Neural crest cell (in vitro differentiated cells): ENCODE results near the gene DUSP9. TPM values are rescaled to one million over a fixed set of nuclear protein-coding genes. Genes with fewer than 3 reads are reported as not detected.

ENCODE experiments used
- DNase-seq: peaks from one replicate; pipeline ENCODE4 v3.0.0; 2021; ENCODE audit warnings: low read depth, mixed read lengths, low spot score
- H3K27ac Mint-ChIP-seq: one replicate; pipeline ENCODE4 v1.8.0; 2021; ENCODE audit warnings: mild to moderate bottlenecking, mixed read lengths; ENCODE audit not compliant: unreplicated experiment
- H3K27me3 Mint-ChIP-seq: 2 replicates; pipeline ENCODE4 v1.8.0; 2021; ENCODE audit warnings: low read depth, mild to moderate bottlenecking, mixed read lengths
- H3K36me3 Mint-ChIP-seq: 2 replicates; pipeline ENCODE4 v1.8.0; 2021; ENCODE audit warnings: low read depth, mild to moderate bottlenecking, mixed read lengths
- H3K4me1 Mint-ChIP-seq: 2 replicates; pipeline ENCODE4 v1.8.0; 2021; ENCODE audit warnings: mixed read lengths
- H3K4me3 Mint-ChIP-seq: one replicate; pipeline ENCODE4 v1.8.0; 2021; ENCODE audit warnings: mild to moderate bottlenecking, mixed read lengths
- H3K9me3 Mint-ChIP-seq: 2 replicates; pipeline ENCODE4 v1.8.0; 2021; ENCODE audit warnings: mixed read lengths
- CTCF ChIP-seq: fragments of 200-600 bp; sonication (generic); conservative IDR thresholded peaks from 2 replicates; pipeline ENCODE4 v1.5.0; 2021; ENCODE audit warnings: antibody characterized with exemption, mild to moderate bottlenecking
- total RNA-seq: library from RNA; stranded (reverse); gene quantifications from 2 replicates; pipeline ENCODE4 v1.2.1, GENCODE V29; 2021

The DUSP9 gene
- total RNA-seq, 1 donor from 2014 or later = 1.7 TPM

DNA sequence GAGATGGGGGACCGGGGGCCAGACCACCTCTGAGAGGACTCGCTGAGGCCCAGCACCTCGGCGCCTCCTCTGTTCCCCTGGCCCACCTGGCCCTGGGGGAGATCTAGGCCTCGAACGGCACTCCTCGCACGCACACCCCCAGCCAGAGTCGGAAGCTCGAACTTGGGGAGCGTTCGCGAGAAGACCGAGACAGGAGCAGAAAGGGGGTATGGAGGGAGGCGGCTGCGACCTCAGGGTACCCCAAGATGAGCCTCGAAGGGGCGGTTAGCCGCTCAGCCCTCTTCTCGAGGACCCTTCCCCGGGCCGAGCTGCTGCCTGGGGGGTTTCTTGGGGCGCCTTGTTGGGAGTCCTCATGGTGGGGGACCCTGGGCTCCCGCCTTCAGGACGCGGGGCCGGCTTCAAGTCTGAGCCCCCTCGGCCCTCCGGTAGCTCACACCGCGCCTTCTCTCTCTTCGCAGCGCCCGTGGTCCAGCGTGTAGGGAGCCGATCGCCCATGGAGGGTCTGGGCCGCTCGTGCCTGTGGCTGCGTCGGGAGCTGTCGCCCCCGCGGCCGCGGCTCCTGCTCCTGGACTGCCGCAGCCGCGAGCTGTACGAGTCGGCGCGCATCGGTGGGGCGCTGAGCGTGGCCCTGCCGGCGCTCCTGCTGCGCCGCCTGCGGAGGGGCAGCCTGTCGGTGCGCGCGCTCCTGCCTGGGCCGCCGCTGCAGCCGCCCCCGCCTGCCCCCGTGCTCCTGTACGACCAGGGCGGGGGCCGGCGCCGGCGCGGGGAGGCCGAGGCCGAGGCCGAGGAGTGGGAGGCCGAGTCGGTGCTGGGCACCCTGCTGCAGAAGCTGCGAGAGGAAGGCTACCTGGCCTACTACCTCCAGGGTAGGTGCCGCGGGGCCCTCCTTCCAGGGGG, 706 bp downstream of the DUSP9 start:
- no peak overlapping the region for H3K27ac Mint-ChIP-seq
- no peak overlapping the region for H3K4me3 Mint-ChIP-seq
- H3K36me3 Mint-ChIP-seq = peaks cover 7% of the 10 kb centered on the region
- H3K4me1 Mint-ChIP-seq = peaks cover 8% of the 10 kb centered on the region
- H3K27me3 Mint-ChIP-seq = peaks cover 47% of the 10 kb centered on the region
- no peak for TF ChIP-seq CTCF
- H3K9me3 Mint-ChIP-seq = no peaks in the 10 kb centered on the region
- no peak for DNase-seq

DNA sequence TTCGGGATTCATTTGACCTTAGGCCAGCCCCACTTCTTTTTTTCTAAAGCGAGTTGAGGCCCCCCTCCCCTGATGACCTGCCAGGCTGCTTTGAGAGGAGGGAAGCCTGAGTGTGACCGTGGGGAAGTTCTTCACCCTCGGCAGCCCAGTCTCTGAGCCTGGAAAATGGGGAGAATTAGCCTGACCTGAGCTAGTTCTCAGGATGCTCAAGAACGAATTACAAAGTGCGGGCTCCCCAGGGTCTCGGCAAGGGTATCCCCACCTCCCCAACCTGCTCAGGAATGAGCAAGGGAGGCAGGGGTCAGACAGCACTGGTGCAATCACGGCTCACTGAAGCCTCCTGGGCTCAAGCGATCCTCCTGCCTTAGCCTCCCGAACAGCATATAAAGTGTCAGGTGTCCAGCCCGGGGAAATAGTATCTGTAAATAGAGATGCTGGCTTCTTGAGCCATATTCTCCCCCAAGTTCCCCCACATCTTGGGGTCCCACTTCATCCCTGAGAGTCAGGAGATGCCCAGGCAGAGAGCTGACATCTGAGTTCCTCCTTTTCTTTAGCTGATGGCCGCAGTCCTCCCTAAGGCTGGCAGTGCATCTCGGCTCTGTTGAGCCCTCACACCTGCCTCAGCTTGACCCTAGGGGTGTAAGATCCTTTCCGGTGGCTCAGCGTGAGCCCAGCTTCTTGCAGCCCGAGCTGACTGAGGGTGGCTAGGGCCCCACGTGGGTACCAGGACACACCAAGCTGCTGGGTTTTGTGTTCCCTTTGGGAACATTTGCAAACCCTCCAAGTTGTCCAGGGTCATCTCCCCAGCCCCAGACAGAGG, 1.6 kb downstream of the DUSP9 start:
- H3K36me3 Mint-ChIP-seq = peaks cover 7% of the 10 kb centered on the region
- peaks cover 38% of the 10 kb centered on the region for H3K27me3 Mint-ChIP-seq
- DNase-seq = no peak
- TF ChIP-seq CTCF = no peak
- peaks cover 8% of the 10 kb centered on the region for H3K4me1 Mint-ChIP-seq
- no peaks in the 10 kb centered on the region for H3K9me3 Mint-ChIP-seq
- H3K27ac Mint-ChIP-seq = no peak overlapping the region
- no peak overlapping the region for H3K4me3 Mint-ChIP-seq

DNA sequence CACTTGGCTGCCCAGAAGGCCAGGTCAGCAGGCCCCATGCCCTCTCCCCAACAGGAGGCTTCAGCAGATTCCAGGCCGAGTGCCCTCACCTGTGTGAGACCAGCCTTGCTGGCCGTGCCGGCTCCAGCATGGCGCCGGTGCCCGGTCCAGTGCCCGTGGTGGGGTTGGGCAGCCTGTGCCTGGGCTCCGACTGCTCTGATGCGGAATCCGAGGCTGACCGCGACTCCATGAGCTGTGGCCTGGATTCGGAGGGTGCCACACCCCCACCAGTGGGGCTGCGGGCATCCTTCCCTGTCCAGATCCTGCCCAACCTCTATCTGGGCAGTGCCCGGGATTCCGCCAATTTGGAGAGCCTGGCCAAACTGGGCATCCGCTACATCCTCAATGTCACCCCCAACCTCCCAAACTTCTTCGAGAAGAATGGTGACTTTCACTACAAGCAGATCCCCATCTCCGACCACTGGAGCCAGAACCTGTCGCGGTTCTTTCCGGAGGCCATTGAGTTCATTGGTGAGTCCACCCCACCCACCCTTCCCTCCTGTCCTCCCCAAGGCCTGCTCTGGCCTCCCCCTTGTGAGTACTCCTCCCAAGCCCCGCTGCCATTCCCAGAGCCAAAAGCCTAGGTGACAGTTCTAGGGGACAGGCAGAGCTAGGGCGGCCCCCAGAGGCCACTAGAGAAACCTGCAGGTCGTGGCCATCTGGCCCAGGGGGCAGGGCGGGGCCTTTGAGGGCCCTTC, 2.3 kb downstream of the DUSP9 start:
- peaks cover 33% of the 10 kb centered on the region for H3K27me3 Mint-ChIP-seq
- no peak for DNase-seq
- peak; percentile 47 for TF ChIP-seq CTCF
- H3K4me1 Mint-ChIP-seq = peaks cover 8% of the 10 kb centered on the region
- H3K36me3 Mint-ChIP-seq = peaks cover 9% of the 10 kb centered on the region
- H3K4me3 Mint-ChIP-seq = no peak overlapping the region
- H3K27ac Mint-ChIP-seq = no peak overlapping the region
- peaks cover 3% of the 10 kb centered on the region for H3K9me3 Mint-ChIP-seq

DNA sequence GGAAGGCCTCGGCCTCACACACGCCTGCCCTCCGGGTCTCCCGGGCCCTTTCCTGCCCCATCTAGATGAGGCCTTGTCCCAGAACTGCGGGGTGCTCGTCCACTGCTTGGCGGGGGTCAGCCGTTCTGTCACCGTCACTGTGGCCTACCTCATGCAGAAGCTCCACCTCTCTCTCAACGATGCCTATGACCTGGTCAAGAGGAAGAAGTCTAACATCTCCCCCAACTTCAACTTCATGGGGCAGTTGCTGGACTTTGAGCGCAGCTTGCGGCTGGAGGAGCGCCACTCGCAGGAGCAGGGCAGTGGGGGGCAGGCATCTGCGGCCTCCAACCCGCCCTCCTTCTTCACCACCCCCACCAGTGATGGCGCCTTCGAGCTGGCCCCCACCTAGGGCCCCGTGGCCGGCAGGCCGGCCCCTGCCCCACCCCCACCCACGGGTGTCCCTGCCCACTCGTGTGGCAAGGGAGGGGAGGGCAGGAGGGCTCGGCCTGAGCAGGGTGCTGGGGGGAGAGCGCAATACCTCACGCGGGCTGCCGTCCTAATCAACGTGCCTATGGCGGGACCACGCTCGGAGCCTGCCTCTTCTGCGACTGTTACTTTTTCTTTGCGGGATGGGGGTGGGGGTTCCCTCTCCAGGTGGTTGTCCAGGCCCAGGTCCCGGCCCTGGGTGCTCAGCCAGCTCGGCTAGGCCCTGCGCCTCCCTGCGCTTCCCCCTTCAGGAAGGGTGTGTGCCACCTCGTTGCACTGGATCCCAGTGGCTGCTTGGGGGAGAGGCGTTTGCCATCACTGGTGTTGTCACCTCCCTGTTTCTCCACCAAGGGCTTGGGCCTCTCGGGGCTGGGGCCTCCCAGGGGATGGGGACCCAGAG, 3.1 kb downstream of the DUSP9 start:
- DNase-seq = no peak
- Mint-ChIP-seq H3K9me3 (peaks cover 3% of the 10 kb centered on the region), H3K27ac (no peak overlapping the region), H3K4me1 (peaks cover 8% of the 10 kb centered on the region), H3K4me3 (no peak overlapping the region), H3K27me3 (peaks cover 25% of the 10 kb centered on the region), H3K36me3 (peaks cover 9% of the 10 kb centered on the region)
- no peak for TF ChIP-seq CTCF
